Fibroblast of lung (primary cell): ENCODE data around the gene NECTIN2. TPM values are rescaled to one million over a fixed set of nuclear protein-coding genes. Genes with fewer than 3 reads are reported as not detected.

Experiments used
- DNase-seq, 2 donors: peaks; one replicate each; pipeline versions ENCODE4 v3.0.0 to v3.0.0-alpha.2; 2010; ENCODE audit warnings: low read depth in 2 of 2
- H2AFZ ChIP-seq: 2 replicates; pipeline ENCODE4 v1.5.1; 2012; ENCODE audit warnings: low read length, control low read depth, inconsistent platforms
- H3K27ac ChIP-seq: 2 replicates; pipeline ENCODE4 v1.5.1; 2011; ENCODE audit warnings: low read length, control low read depth; ENCODE audit not compliant: insufficient read depth
- H3K27me3 ChIP-seq: 2 replicates; pipeline ENCODE4 v1.5.1; 2011; ENCODE audit warnings: mild to moderate bottlenecking, low read length; ENCODE audit not compliant: control insufficient read depth, insufficient read depth
- H3K36me3 ChIP-seq: 2 replicates; pipeline ENCODE4 v1.5.1; 2011; ENCODE audit warnings: low read length; ENCODE audit not compliant: control insufficient read depth, insufficient read depth
- H3K4me1 ChIP-seq: 2 replicates; pipeline ENCODE4 v1.5.1; 2011; ENCODE audit warnings: low read length; ENCODE audit not compliant: control insufficient read depth, insufficient read depth; ENCODE audit errors: extremely low read depth
- H3K4me2 ChIP-seq: 2 replicates; pipeline ENCODE4 v1.5.1; 2011; ENCODE audit warnings: low read length, control low read depth; ENCODE audit not compliant: insufficient read depth; ENCODE audit errors: extremely low read depth
- H3K4me3 ChIP-seq, 4 experiments: fragments of 200-600 bp in 1 of 4; sonication (generic) in 1 of 4; replicated peaks in 1 of 4; 2 replicates each; pipeline ENCODE4 v1.5.1; 2011 to 2016; ENCODE audit warnings: low read length in 4 of 4, low read depth in 3 of 4, mild to moderate bottlenecking in 3 of 4, control low read depth in 2 of 4, inconsistent platforms in 1 of 4, mixed read lengths in 1 of 4; ENCODE audit not compliant: insufficient read depth in 1 of 4; ENCODE audit errors: control extremely low read depth in 1 of 4
- H3K79me2 ChIP-seq: 2 replicates; pipeline ENCODE4 v1.5.1; 2012; ENCODE audit warnings: mild to moderate bottlenecking, low read length, inconsistent platforms; ENCODE audit not compliant: control insufficient read depth, insufficient read depth
- H3K9ac ChIP-seq: 2 replicates; pipeline ENCODE4 v1.5.1; 2011; ENCODE audit warnings: mild to moderate bottlenecking, low read length, control low read depth; ENCODE audit not compliant: insufficient read depth
- H3K9me3 ChIP-seq: 2 replicates; pipeline ENCODE4 v1.5.1; 2012; ENCODE audit warnings: low read depth, low read length; ENCODE audit not compliant: control insufficient read depth, insufficient read depth
- H4K20me1 ChIP-seq: 2 replicates; pipeline ENCODE4 v1.5.1; 2011; ENCODE audit warnings: low read length; ENCODE audit not compliant: control insufficient read depth, insufficient read depth; ENCODE audit errors: extremely low read depth
- CTCF ChIP-seq, 2 donors: IDR thresholded peaks in 1 of 2; conservative IDR thresholded peaks in 1 of 2; 1 replicate in 1 of 2; 2 replicates in 1 of 2; pipeline ENCODE4 v1.5.1; 2011 to 2012; ENCODE audit warnings: low read length in 2 of 2, control low read depth in 1 of 2, inconsistent platforms in 1 of 2, low read depth in 1 of 2, mild to moderate bottlenecking in 1 of 2
- EZH2 ChIP-seq: IDR thresholded peaks from 2 replicates; pipeline ENCODE4 v1.5.1; 2012; ENCODE audit warnings: low read length, control low read depth, mild to moderate bottlenecking; ENCODE audit errors: missing control alignments
- polyA plus RNA-seq, 2 donors: library from polyadenylated mRNA; depleted of rRNA in 1 of 2; stranded (reverse) in 1 of 2; unstranded in 1 of 2; fragments of >200 nt; gene quantifications; 2 replicates each; pipeline ENCODE4 v1.2.1, GENCODE V29; 2011 to 2012; ENCODE audit warnings: missing spikeins in 1 of 2
- total RNA-seq: library from RNA; depleted of rRNA; stranded (reverse); fragments of >200 nt; gene quantifications from 2 replicates; pipeline ENCODE4 v1.2.1, GENCODE V29; 2014

NECTIN2 gene
- total and polyA plus RNA-seq, 2 donors (not counting 1 experiment from before 2014, with no cell fraction given): 70.7 to 77.4 TPM

GRCh38 chr19:44809577-44810233, 36.4 kb upstream of the NECTIN2 start:
- Histone ChIP-seq H3K9ac (no peak overlapping the region), H3K9me3 (no peaks in the 10 kb centered on the region), H3K79me2 (no peaks in the 10 kb centered on the region), H3K27ac (no peak overlapping the region), H3K4me3 (peak overlapping the region; percentile 60 to 72 (median 68)), H2AFZ (no peak overlapping the region), H3K4me2 (peak overlapping the region; percentile 97), H3K27me3 (no peaks in the 10 kb centered on the region), H3K4me1 (peaks cover 11% of the 10 kb centered on the region), H4K20me1 (no peaks in the 10 kb centered on the region), H3K36me3 (peaks cover 6% of the 10 kb centered on the region)
- no peak for DNase-seq
- TF ChIP-seq EZH2 (no peak), CTCF (conservative IDR thresholded peaks at IDR 0.05 in 1 of 2, IDR thresholded peaks at IDR 0.05 in 1 of 2; ENCODE audit: low read depth in 1 of 2, low read length in 2 of 2) (no peak)

GRCh38 chr19:44810234-44811121, 35.6 kb upstream of the NECTIN2 start:
- Histone ChIP-seq H3K9ac (no peak overlapping the region), H3K4me1 (peaks cover 11% of the 10 kb centered on the region), H2AFZ (no peak overlapping the region), H3K79me2 (no peaks in the 10 kb centered on the region), H3K9me3 (no peaks in the 10 kb centered on the region), H3K4me3 (no peak overlapping the region), H3K27me3 (no peaks in the 10 kb centered on the region), H4K20me1 (no peaks in the 10 kb centered on the region), H3K36me3 (peaks cover 6% of the 10 kb centered on the region), H3K27ac (no peak overlapping the region), H3K4me2 (no peak overlapping the region)
- TF ChIP-seq EZH2 (no peak), CTCF (conservative IDR thresholded peaks at IDR 0.05 in 1 of 2, IDR thresholded peaks at IDR 0.05 in 1 of 2; ENCODE audit: low read depth in 1 of 2, low read length in 2 of 2) (no peak)
- no peak for DNase-seq

GRCh38 chr19:44811122-44811419, 35.0 kb upstream of the NECTIN2 start:
- Histone ChIP-seq H3K4me1 (peaks cover 11% of the 10 kb centered on the region), H2AFZ (no peak overlapping the region), H3K27me3 (no peaks in the 10 kb centered on the region), H3K4me2 (no peak overlapping the region), H3K4me3 (no peak overlapping the region), H4K20me1 (no peaks in the 10 kb centered on the region), H3K27ac (no peak overlapping the region), H3K79me2 (no peaks in the 10 kb centered on the region), H3K9me3 (no peaks in the 10 kb centered on the region), H3K36me3 (peaks cover 6% of the 10 kb centered on the region), H3K9ac (no peak overlapping the region)
- TF ChIP-seq EZH2 (no peak), CTCF (conservative IDR thresholded peaks at IDR 0.05 in 1 of 2, IDR thresholded peaks at IDR 0.05 in 1 of 2; ENCODE audit: low read depth in 1 of 2, low read length in 2 of 2) (no peak)
- DNase-seq: no peak
